ENCODE results near the gene ENAH. TPM values are rescaled to one million over a fixed set of nuclear protein-coding genes. Genes with fewer than 3 reads are reported as not detected.

Gene ENAH
- total and polyA plus RNA-seq, 7 experiments from 2014 or later, result 0.08 to 0.42 (median 0.16) TPM; not detected in 4

DNA sequence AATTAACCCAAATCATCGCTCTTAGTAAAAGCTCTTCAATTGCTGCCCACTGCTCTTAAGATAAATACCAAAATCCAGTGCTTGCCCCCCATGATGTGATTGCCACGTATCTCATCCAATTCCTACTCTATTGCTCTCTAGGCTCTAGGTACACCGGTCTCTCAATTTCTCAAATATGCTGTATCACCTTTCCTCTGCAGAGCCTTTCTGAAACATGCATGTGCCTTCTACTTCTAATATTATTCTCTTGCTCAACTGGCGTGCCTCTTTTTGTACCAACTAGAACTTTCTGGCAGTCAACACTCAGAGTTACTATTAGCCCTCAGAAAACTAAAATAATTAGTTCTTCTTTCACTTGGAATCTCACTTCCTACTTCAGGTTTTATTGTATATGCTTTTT is 113.3 kb downstream of the ENAH start:
- H3K4me3 Mint-ChIP-seq, result no peak overlapping the region
- intact Hi-C loops (cut with micrococcal nuclease), result no loop called here
- no peak overlapping the region for H3K4me3 ChIP-seq (ENCODE audit: low read length)
- no peaks in the 10 kb centered on the region for H3K36me3 ChIP-seq (ENCODE audit: control insufficient read depth in 2 of 3, insufficient read depth in 3 of 3, low read length in 3 of 3)
- H3K27me3 Mint-ChIP-seq, result peaks cover 14 to 48% (median 18%) of the 10 kb centered on the region in 5 donors
- no peaks in the 10 kb centered on the region for H3K4me1 Mint-ChIP-seq
- H3K27me3 ChIP-seq (ENCODE audit: control insufficient read depth in 2 of 2, insufficient read depth in 2 of 2, low read length in 2 of 2), result no peaks in the 10 kb centered on the region
- ATAC-seq, result no peak
- no peak overlapping the region for H3K27ac ChIP-seq (ENCODE audit: low read depth, low read length)
- no peaks in the 10 kb centered on the region for H3K4me1 ChIP-seq (ENCODE audit: control insufficient read depth in 2 of 2, insufficient read depth in 2 of 2, low read length in 2 of 2)
- CTCF ChIA-PET, result no interaction called here
- H3K36me3 Mint-ChIP-seq, result no peaks in the 10 kb centered on the region
- DNase-seq, result no peak
- POLR2A ChIA-PET, result no interaction called here
- no peak overlapping the region for H3K27ac Mint-ChIP-seq
- H3K9me3 Mint-ChIP-seq, result no peaks in the 10 kb centered on the region
- H3K9me3 ChIP-seq (ENCODE audit: control insufficient read depth in 2 of 3, low read length in 3 of 3), result no peaks in the 10 kb centered on the region

DNA sequence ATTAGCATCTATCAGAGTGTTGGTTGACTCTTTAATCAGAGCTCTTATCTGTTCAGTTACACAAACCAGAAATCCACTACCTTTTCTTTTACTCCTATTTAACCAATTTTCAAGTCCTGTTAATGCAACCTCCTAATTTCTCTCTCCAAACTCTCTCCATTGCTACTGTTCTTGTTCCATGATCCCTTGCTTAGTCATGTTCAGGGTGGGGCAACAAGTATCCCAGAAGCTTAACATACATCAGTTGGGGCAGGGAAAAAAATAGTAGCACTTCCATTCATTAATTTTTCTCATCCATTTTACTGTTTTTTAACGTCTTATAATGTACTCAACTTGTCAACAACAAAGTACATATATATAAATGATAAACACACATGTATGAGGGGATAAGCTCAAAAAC is 113.9 kb downstream of the ENAH start:
- Mint-ChIP-seq H3K9me3 (no peaks in the 10 kb centered on the region), H3K4me1 (no peaks in the 10 kb centered on the region), H3K36me3 (no peaks in the 10 kb centered on the region), H3K27ac (no peak overlapping the region), H3K4me3 (no peak overlapping the region), H3K27me3 (peaks cover 14 to 50% (median 18%) of the 10 kb centered on the region in 5 donors)
- Histone ChIP-seq H3K4me3 (ENCODE audit: low read length) (no peak overlapping the region), H3K27ac (ENCODE audit: low read depth, low read length) (no peak overlapping the region), H3K36me3 (ENCODE audit: control insufficient read depth in 2 of 3, insufficient read depth in 3 of 3, low read length in 3 of 3) (no peaks in the 10 kb centered on the region), H3K9me3 (ENCODE audit: control insufficient read depth in 2 of 3, low read length in 3 of 3) (no peaks in the 10 kb centered on the region), H3K4me1 (ENCODE audit: control insufficient read depth in 2 of 2, insufficient read depth in 2 of 2, low read length in 2 of 2) (no peaks in the 10 kb centered on the region), H3K27me3 (ENCODE audit: control insufficient read depth in 2 of 2, insufficient read depth in 2 of 2, low read length in 2 of 2) (no peaks in the 10 kb centered on the region)
- intact Hi-C loops (cut with micrococcal nuclease), result no loop called here
- DNase-seq, result no peak
- no peak for ATAC-seq
- POLR2A ChIA-PET, result interaction anchor here (0.7 kb wide), 1 partner anchor 9 kb away, joined by 3 read pairs; no protein-coding TSS in a partner anchor
- CTCF ChIA-PET, result no interaction called here

DNA sequence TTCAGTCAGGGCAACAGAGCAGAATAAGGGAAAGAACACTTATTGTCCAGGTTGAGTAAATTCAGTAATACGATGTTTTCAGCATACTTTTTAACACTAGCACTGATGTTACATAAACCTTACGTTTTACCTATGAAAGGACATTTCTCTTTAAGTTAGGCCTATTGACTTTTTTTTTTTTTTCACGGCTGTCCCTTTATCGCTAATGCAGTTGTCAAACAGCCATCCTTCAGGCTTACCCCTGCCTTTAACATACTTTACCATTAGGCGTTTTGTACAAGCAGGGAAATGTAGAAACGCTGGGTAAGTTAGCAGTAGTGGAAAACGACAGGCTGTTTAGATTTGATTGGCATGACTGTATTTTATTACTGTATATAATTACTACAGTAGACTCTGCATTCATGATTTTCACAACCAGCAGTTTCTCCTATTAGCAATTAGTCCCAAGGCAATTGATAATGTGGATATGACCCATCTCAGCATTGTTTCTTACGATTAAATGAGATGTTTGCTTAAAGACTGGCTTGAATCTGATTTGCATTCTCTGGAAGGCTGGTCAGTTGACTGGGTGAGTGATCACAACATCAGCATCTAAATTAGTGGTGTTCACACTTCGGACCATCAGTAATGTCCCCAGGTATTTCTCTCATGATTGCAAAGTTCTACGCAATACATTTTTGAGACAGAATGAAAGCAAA is 115.2 kb downstream of the ENAH start:
- Histone ChIP-seq H3K4me1 (ENCODE audit: control insufficient read depth in 2 of 2, insufficient read depth in 2 of 2, low read length in 2 of 2) (no peaks in the 10 kb centered on the region), H3K36me3 (ENCODE audit: control insufficient read depth in 2 of 3, insufficient read depth in 3 of 3, low read length in 3 of 3) (no peaks in the 10 kb centered on the region), H3K27me3 (ENCODE audit: control insufficient read depth in 2 of 2, insufficient read depth in 2 of 2, low read length in 2 of 2) (no peaks in the 10 kb centered on the region), H3K27ac (ENCODE audit: low read depth, low read length) (no peak overlapping the region), H3K4me3 (ENCODE audit: low read length) (no peak overlapping the region), H3K9me3 (ENCODE audit: control insufficient read depth in 2 of 3, low read length in 3 of 3) (no peaks in the 10 kb centered on the region)
- Mint-ChIP-seq H3K4me1 (no peaks in the 10 kb centered on the region), H3K27me3 (peaks cover 22 to 58% (median 28%) of the 10 kb centered on the region in 5 donors), H3K36me3 (no peaks in the 10 kb centered on the region), H3K4me3 (no peak overlapping the region), H3K27ac (no peak overlapping the region), H3K9me3 (no peaks in the 10 kb centered on the region)
- ATAC-seq (no peak), DNase-seq (no peak)
- POLR2A ChIA-PET, result no interaction called here
- CTCF ChIA-PET, result no interaction called here
- intact Hi-C loops (cut with micrococcal nuclease), result no loop called here

DNA sequence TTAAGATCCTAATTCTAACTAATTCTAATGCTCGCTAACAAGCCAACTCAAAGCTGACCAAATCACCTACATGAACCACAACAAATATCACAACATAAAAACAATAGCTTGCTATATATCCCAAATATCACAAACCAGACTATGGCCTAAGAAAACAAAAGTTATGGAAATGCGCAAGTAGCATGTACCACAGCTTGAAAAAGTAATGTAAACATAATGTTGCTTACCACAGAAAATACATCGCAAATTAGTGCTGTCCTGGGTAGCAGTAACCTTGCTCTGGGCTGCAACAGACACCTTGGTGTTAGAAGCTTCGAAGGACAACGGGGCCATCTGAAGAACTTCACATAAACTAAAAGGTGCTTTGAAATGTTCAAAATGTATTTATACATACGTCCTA is 117.6 kb downstream of the ENAH start:
- no peak for DNase-seq
- H3K27me3 ChIP-seq (ENCODE audit: control insufficient read depth in 2 of 2, insufficient read depth in 2 of 2, low read length in 2 of 2), result no peaks in the 10 kb centered on the region
- no peak overlapping the region for H3K27ac ChIP-seq (ENCODE audit: low read depth, low read length)
- POLR2A ChIA-PET, result no interaction called here
- no peak overlapping the region for H3K27ac Mint-ChIP-seq
- no peak overlapping the region for H3K4me3 ChIP-seq (ENCODE audit: low read length)
- H3K9me3 ChIP-seq (ENCODE audit: control insufficient read depth in 2 of 3, low read length in 3 of 3), result no peaks in the 10 kb centered on the region
- no peak overlapping the region for H3K4me3 Mint-ChIP-seq
- no peak for ATAC-seq
- H3K4me1 Mint-ChIP-seq, result no peaks in the 10 kb centered on the region
- H3K9me3 Mint-ChIP-seq, result no peaks in the 10 kb centered on the region
- H3K36me3 ChIP-seq (ENCODE audit: control insufficient read depth in 2 of 3, insufficient read depth in 3 of 3, low read length in 3 of 3), result no peaks in the 10 kb centered on the region
- intact Hi-C loops (cut with micrococcal nuclease), result no loop called here
- H3K36me3 Mint-ChIP-seq, result no peaks in the 10 kb centered on the region
- H3K4me1 ChIP-seq (ENCODE audit: control insufficient read depth in 2 of 2, insufficient read depth in 2 of 2, low read length in 2 of 2), result no peaks in the 10 kb centered on the region
- peaks cover 26 to 66% (median 29%) of the 10 kb centered on the region in 5 donors for H3K27me3 Mint-ChIP-seq
- CTCF ChIA-PET, result no interaction called here

DNA sequence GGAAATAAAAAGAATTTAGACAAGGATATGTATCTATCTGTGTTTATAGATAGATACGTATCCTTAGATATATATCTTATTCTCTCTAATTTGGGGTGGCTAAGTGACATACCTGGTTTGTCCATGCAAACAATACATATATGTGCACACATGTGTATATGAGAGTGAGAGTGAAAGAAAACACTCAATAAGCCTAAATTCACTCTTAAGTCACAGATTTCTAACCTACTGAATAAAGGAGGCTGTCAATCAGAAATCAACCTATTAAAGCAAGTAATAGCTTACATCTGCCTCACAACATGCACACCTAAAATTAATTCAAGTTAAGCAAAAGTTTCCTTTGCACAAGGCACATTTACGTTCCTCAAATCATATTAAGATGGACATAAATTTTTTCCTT is 118.2 kb downstream of the ENAH start:
- no peak for ATAC-seq
- H3K27ac Mint-ChIP-seq, result no peak overlapping the region
- POLR2A ChIA-PET, result no interaction called here

DNA sequence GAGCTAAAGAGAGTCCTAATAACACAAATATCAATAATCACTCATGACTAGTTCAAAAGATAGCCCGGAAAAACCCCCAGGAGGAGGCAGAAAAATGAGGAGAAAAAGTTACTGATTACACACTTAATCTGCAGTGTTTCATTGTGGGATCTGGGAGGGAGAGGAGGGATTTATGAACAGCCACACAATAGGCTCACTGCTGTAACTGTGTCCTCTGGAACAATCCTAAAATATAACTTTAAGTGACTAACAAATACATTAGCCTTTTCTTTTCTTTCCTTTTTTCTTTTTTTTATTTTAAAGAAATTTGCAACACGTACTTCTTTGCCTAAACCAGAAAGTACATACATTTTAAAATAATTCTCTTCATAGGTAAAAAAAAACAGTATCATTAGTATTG is 118.8 kb downstream of the ENAH start:
- peaks cover 22 to 62% (median 22%) of the 10 kb centered on the region in 5 donors for H3K27me3 Mint-ChIP-seq
- no peaks in the 10 kb centered on the region for H3K36me3 ChIP-seq (ENCODE audit: control insufficient read depth in 2 of 3, insufficient read depth in 3 of 3, low read length in 3 of 3)
- H3K27ac Mint-ChIP-seq, result no peak overlapping the region
- intact Hi-C loops (cut with micrococcal nuclease), result no loop called here
- H3K9me3 ChIP-seq (ENCODE audit: control insufficient read depth in 2 of 3, low read length in 3 of 3), result no peaks in the 10 kb centered on the region
- no peaks in the 10 kb centered on the region for H3K4me1 Mint-ChIP-seq
- H3K4me3 ChIP-seq (ENCODE audit: low read length), result no peak overlapping the region
- DNase-seq, result no peak
- H3K27ac ChIP-seq (ENCODE audit: low read depth, low read length), result no peak overlapping the region
- H3K9me3 Mint-ChIP-seq, result no peaks in the 10 kb centered on the region
- H3K36me3 Mint-ChIP-seq, result no peaks in the 10 kb centered on the region
- POLR2A ChIA-PET, result no interaction called here
- CTCF ChIA-PET, result no interaction called here
- no peak for ATAC-seq
- no peaks in the 10 kb centered on the region for H3K27me3 ChIP-seq (ENCODE audit: control insufficient read depth in 2 of 2, insufficient read depth in 2 of 2, low read length in 2 of 2)
- H3K4me3 Mint-ChIP-seq, result no peak overlapping the region
- no peaks in the 10 kb centered on the region for H3K4me1 ChIP-seq (ENCODE audit: control insufficient read depth in 2 of 2, insufficient read depth in 2 of 2, low read length in 2 of 2)

More for the DNA sequence above, 118.2 kb downstream of the ENAH start:
- CTCF ChIA-PET, result no interaction called here
- Histone ChIP-seq H3K4me3 (ENCODE audit: low read length) (no peak overlapping the region), H3K4me1 (ENCODE audit: control insufficient read depth in 2 of 2, insufficient read depth in 2 of 2, low read length in 2 of 2) (no peaks in the 10 kb centered on the region), H3K36me3 (ENCODE audit: control insufficient read depth in 2 of 3, insufficient read depth in 3 of 3, low read length in 3 of 3) (no peaks in the 10 kb centered on the region), H3K27ac (ENCODE audit: low read depth, low read length) (no peak overlapping the region), H3K27me3 (ENCODE audit: control insufficient read depth in 2 of 2, insufficient read depth in 2 of 2, low read length in 2 of 2) (no peaks in the 10 kb centered on the region), H3K9me3 (ENCODE audit: control insufficient read depth in 2 of 3, low read length in 3 of 3) (no peaks in the 10 kb centered on the region)
- Mint-ChIP-seq H3K4me1 (no peaks in the 10 kb centered on the region), H3K27me3 (peaks cover 26 to 66% (median 28%) of the 10 kb centered on the region in 5 donors), H3K36me3 (no peaks in the 10 kb centered on the region), H3K9me3 (no peaks in the 10 kb centered on the region), H3K4me3 (no peak overlapping the region)
- DNase-seq, result no peak
- intact Hi-C loops (cut with micrococcal nuclease), result no loop called here

DNA sequence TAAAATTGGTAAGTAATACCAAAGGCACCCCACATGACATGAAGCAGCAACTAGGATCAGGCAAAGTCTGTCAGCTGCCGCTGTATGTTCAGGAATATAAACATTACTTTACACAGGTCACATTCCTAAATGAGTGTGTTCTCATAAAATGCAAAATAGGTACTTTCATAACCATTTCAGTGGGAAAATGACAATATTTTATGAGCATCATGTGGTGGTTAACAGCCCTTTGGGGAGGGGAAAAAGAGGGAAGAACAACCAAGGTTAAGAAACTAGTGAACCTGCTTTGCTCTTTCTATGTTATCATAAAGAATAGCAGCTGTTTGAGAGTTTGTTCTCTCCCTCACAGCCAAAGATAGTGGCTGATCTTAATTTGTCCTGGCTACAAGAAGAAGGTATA is 119.7 kb downstream of the ENAH start:
- Mint-ChIP-seq H3K4me3 (no peak overlapping the region), H3K27ac (no peak overlapping the region), H3K27me3 (peaks cover 14 to 54% (median 20%) of the 10 kb centered on the region in 5 donors), H3K36me3 (no peaks in the 10 kb centered on the region), H3K4me1 (no peaks in the 10 kb centered on the region), H3K9me3 (no peaks in the 10 kb centered on the region)
- Histone ChIP-seq H3K36me3 (ENCODE audit: control insufficient read depth in 2 of 3, insufficient read depth in 3 of 3, low read length in 3 of 3) (no peaks in the 10 kb centered on the region), H3K9me3 (ENCODE audit: control insufficient read depth in 2 of 3, low read length in 3 of 3) (no peaks in the 10 kb centered on the region), H3K4me3 (ENCODE audit: low read length) (no peak overlapping the region), H3K4me1 (ENCODE audit: control insufficient read depth in 2 of 2, insufficient read depth in 2 of 2, low read length in 2 of 2) (no peaks in the 10 kb centered on the region), H3K27me3 (ENCODE audit: control insufficient read depth in 2 of 2, insufficient read depth in 2 of 2, low read length in 2 of 2) (no peaks in the 10 kb centered on the region), H3K27ac (ENCODE audit: low read depth, low read length) (no peak overlapping the region)
- ATAC-seq (no peak), DNase-seq (no peak)
- intact Hi-C loops (cut with micrococcal nuclease), result no loop called here
- POLR2A ChIA-PET, result no interaction called here
- CTCF ChIA-PET, result interaction anchor here (0.8 kb wide), 1 partner anchor 11 kb away, joined by 5 read pairs; no protein-coding TSS in a partner anchor

Measured in naive thymus-derived CD4-positive, alpha-beta T cell (primary cell).